Raji (cell line): ENCODE results near the gene CHID1.
A peak's percentile ranks its signal among the peaks of the same experiment; 100 is the strongest.

Experiments used
- POLR2A ChIP-seq: IDR thresholded peaks from 2 replicates; pipeline ENCODE4 v1.6.1; 2011; ENCODE audit warnings: low read depth, low read length, control low read depth; ENCODE audit not compliant: insufficient read depth

CHID1 gene

GRCh38 chr11:910589-911030 lies at the start of gene CHID1:
CHID1 (minus strand) TSS chr11:910810; CDS start chr11:904816, 5,994 bp downstream.
- TF ChIP-seq POLR2A: peak; percentile 82

GRCh38 chr11:959608-960007 lies 49.0 kb upstream of the CHID1 start:
- TF ChIP-seq POLR2A: no peak

GRCh38 chr11:959027-959426 lies 48.4 kb upstream of the CHID1 start:
- TF ChIP-seq POLR2A: no peak

- TF ChIP-seq POLR2A: no peak
Measured at GRCh38 chr11:958101-958500, 47.5 kb upstream of the CHID1 start.

GRCh38 chr11:957212-957920 lies 46.8 kb upstream of the CHID1 start:
- TF ChIP-seq POLR2A: no peak

- TF ChIP-seq POLR2A: no peak
Measured at GRCh38 chr11:955154-956063, 44.8 kb upstream of the CHID1 start.

- no peak for TF ChIP-seq POLR2A
Measured at GRCh38 chr11:954392-955153, 44.0 kb upstream of the CHID1 start.

GRCh38 chr11:953512-953911 lies 42.9 kb upstream of the CHID1 start:
- TF ChIP-seq POLR2A: no peak

- TF ChIP-seq POLR2A: no peak
Measured at GRCh38 chr11:952406-953385, 42.1 kb upstream of the CHID1 start.

- TF ChIP-seq POLR2A: no peak
Measured at GRCh38 chr11:951507-951906, 40.9 kb upstream of the CHID1 start.

GRCh38 chr11:947744-948143 lies 37.1 kb upstream of the CHID1 start:
- no peak for TF ChIP-seq POLR2A

GRCh38 chr11:945986-946385 lies 35.4 kb upstream of the CHID1 start:
- TF ChIP-seq POLR2A: no peak

- TF ChIP-seq POLR2A: no peak
Measured at GRCh38 chr11:944711-945470, 34.3 kb upstream of the CHID1 start.

GRCh38 chr11:942823-943222 lies 32.2 kb upstream of the CHID1 start:
- TF ChIP-seq POLR2A: no peak
